HepG2 (cell line): Measurements from ENCODE around the gene ABT1. TPM values are rescaled to one million over a fixed set of nuclear protein-coding genes. Genes with fewer than 3 reads are reported as not detected.

Experiments used
- ATAC-seq: fragments of 200-7000 bp; cut with Tn5 transposase; 3 replicates; pipeline ENCODE4 v1.9.1; 2020; ENCODE audit warnings: mild to moderate bottlenecking, moderate library complexity
- BruUV-seq: library from RNA; stranded (reverse); fragments of 400-500 nt; replicated peaks from 2 replicates; lab custom pipeline; 2021; lab: Mats Ljungman, UMichigan
- CTCF ChIA-PET: fragments of 300-600 bp; formaldehyde crosslinking; extraction: SDS; loops from one replicate; lab custom pipeline; 2021; ENCODE audit warnings: low total read pairs, inconsistent platforms, low intra/inter-chr PET ratio; lab: Yijun Ruan, JAX
- POLR2A ChIA-PET: fragments of 350-600 bp; sonication (Branson Sonifier 250); formaldehyde crosslinking; loops from one replicate; lab custom pipeline; 2020; ENCODE audit warnings: antibody characterized with exemption, inconsistent platforms; lab: Yijun Ruan, JAX
- DNase-seq: peaks from one replicate; pipeline ENCODE4 v3.0.0-alpha.2; 2015; ENCODE audit warnings: low spot score
- FAIRE-seq: peaks from 3 replicates; lab custom pipeline; 2011; peaks lifted over from hg19 to GRCh38; lab: Jason Lieb, UNC
- H2AFZ ChIP-seq: one replicate; pipeline ENCODE4 v1.6.1; 2011; ENCODE audit warnings: low read length, inconsistent platforms
- H3K27ac ChIP-seq: fragments of 300-600 bp; 3 replicates; pipeline ENCODE4 v1.8.0; 2011; ENCODE audit warnings: mixed run types, mild to moderate bottlenecking, mixed read lengths, low read length, inconsistent platforms; ENCODE audit not compliant: insufficient read depth; ENCODE audit errors: extremely low read length
- H3K27me3 ChIP-seq, 2 experiments: fragments of 200-600 bp in 1 of 2; 2 replicates in 1 of 2; 3 replicates in 1 of 2; pipeline versions ENCODE4 v1.6.0 to v1.8.0; 2011; ENCODE audit warnings: low read length in 2 of 2, mild to moderate bottlenecking in 2 of 2, moderate library complexity in 2 of 2, inconsistent platforms in 1 of 2; ENCODE audit not compliant: insufficient read depth in 2 of 2, control insufficient read depth in 1 of 2
- H3K36me3 ChIP-seq, 2 experiments: fragments of 200-600 bp in 1 of 2; replicated peaks in 1 of 2; 2 replicates in 1 of 2; 3 replicates in 1 of 2; pipeline versions ENCODE4 v1.5.1 to v1.8.0; 2011; ENCODE audit warnings: low read length in 2 of 2, inconsistent platforms in 1 of 2; ENCODE audit not compliant: insufficient read depth in 2 of 2, control insufficient read depth in 1 of 2
- H3K4me1 ChIP-seq: 2 replicates; pipeline ENCODE4 v1.5.1; 2012; ENCODE audit warnings: low read length, inconsistent platforms; ENCODE audit not compliant: insufficient read depth
- H3K4me2 ChIP-seq: 2 replicates; pipeline ENCODE4 v1.6.0; 2011; ENCODE audit warnings: low read depth, low read length, inconsistent platforms
- H3K4me3 ChIP-seq, 3 experiments: fragments of 200-600 bp in 1 of 3; sonication (generic), shearing (Covaris generic) in 1 of 3; replicated peaks in 1 of 3; 2 replicates each; pipeline ENCODE4 v1.5.1; 2011 to 2016; ENCODE audit warnings: low read length in 3 of 3, inconsistent platforms in 2 of 3, low read depth in 2 of 3, mild to moderate bottlenecking in 2 of 3, control low read depth in 1 of 3, mixed read lengths in 1 of 3; ENCODE audit not compliant: insufficient read depth in 1 of 3
- H3K79me2 ChIP-seq: one replicate; pipeline ENCODE4 v1.6.1; 2011; ENCODE audit warnings: low read length, inconsistent platforms; ENCODE audit not compliant: insufficient read depth
- H3K9ac ChIP-seq: 2 replicates; pipeline ENCODE4 v1.6.0; 2011; ENCODE audit warnings: mild to moderate bottlenecking, low read depth, low read length, inconsistent platforms; ENCODE audit not compliant: insufficient read depth
- H3K9me3 ChIP-seq: 2 replicates; pipeline ENCODE4 v1.5.1; 2012; ENCODE audit warnings: mild to moderate bottlenecking, low read length
- H4K20me1 ChIP-seq: 2 replicates; pipeline ENCODE4 v1.6.0; 2011; ENCODE audit warnings: inconsistent platforms, mild to moderate bottlenecking, low read length, moderate library complexity; ENCODE audit not compliant: insufficient read depth
- DR1 ChIP-seq: sonication (generic); formaldehyde crosslinking; IDR thresholded peaks from 2 replicates; pipeline ENCODE4 v1.8.0; 2021; ENCODE audit warnings: mild to moderate bottlenecking, missing genetic modification reagents, inconsistent platforms
- MXI1 ChIP-seq: IDR thresholded peaks from 3 replicates; pipeline ENCODE4 v1.6.1; 2012; ENCODE audit warnings: low read depth, low read length, inconsistent platforms, borderline replicate concordance
- SALL1 ChIP-seq: sonication (generic); formaldehyde crosslinking; IDR thresholded peaks from 2 replicates; pipeline ENCODE4 v1.8.0; 2022; ENCODE audit warnings: mild to moderate bottlenecking, missing genetic modification reagents
- SRSF9 ChIP-seq: fragments of 200-400 bp; formaldehyde crosslinking; IDR thresholded peaks from 2 replicates; pipeline ENCODE4 v1.6.1; 2018; ENCODE audit warnings: borderline replicate concordance, mild to moderate bottlenecking, low read depth, low read length; ENCODE audit not compliant: insufficient read depth, poor library complexity, severe bottlenecking
- ZNF570 ChIP-seq: sonication (generic); formaldehyde crosslinking; IDR thresholded peaks from 2 replicates; pipeline ENCODE4 v1.4.0; 2020; ENCODE audit warnings: mild to moderate bottlenecking, missing genetic modification reagents, borderline replicate concordance
- ZNF577 ChIP-seq: sonication (generic); formaldehyde crosslinking; IDR thresholded peaks from 2 replicates; pipeline ENCODE4 v1.4.0; 2020; ENCODE audit warnings: mild to moderate bottlenecking, low read depth, missing genetic modification reagents, borderline replicate concordance
- WGBS: methylation state at CpG from one replicate; pipeline ENCODE4 v1.1.6; 2017; ENCODE audit warnings: low lambda C conversion rate; 5-methylcytosine and 5-hydroxymethylcytosine counted together
- in situ Hi-C: cut with HindIII; loops from 2 replicates; pipeline ENCODE4 v1.10.0; 2017; ENCODE audit warnings: low pct_unique_long_range_greater_than_20kb; ENCODE audit not compliant: extremely low pct_ligation_motif_present
- intact Hi-C: fragments of 100-400 bp; cut with micrococcal nuclease; formaldehyde crosslinking; loops from one replicate; pipeline ENCODE4 v1.10.0; 2022; ENCODE audit not compliant: unreplicated experiment
- polyA plus RNA-seq, 8 experiments: library from polyadenylated mRNA; depleted of rRNA in 3 of 8; stranded (reverse) in 7 of 8; unstranded in 1 of 8; fragments of >200 nt; fragmentation: Illumina TruSeq in 4 of 8; extraction: Trizol in 4 of 8; gene quantifications; 2 replicates each; pipeline versions ENCODE4 v1.2.1 to v1.2.3, GENCODE V29; 2011 to 2016; ENCODE audit warnings: low read depth in 4 of 8, missing spikeins in 1 of 8, mixed read lengths in 1 of 8; ENCODE audit not compliant: insufficient read depth in 1 of 8
- total RNA-seq, 5 experiments: library from RNA; depleted of rRNA; stranded (reverse); fragments of >200 nt; fragmentation: Illumina TruSeq; extraction: Trizol; gene quantifications; 2 replicates each; pipeline ENCODE4 v1.2.3, GENCODE V29; 2016; ENCODE audit warnings: low read depth in 1 of 5
- TF ChIP-seq, protein P1 (sequence below): sonication (generic); formaldehyde crosslinking; IDR thresholded peaks from one replicate; pipeline ENCODE4 v1.5.1; 2020; ENCODE audit warnings: mild to moderate bottlenecking, missing genetic modification reagents; ENCODE audit errors: not compliant biosample characterization

Gene ABT1
- total and polyA plus RNA-seq, 2 of the 13 experiments (the other 11 are each of a cell fraction or from before 2014, with no cell fraction given), result 38.4 TPM

DNA sequence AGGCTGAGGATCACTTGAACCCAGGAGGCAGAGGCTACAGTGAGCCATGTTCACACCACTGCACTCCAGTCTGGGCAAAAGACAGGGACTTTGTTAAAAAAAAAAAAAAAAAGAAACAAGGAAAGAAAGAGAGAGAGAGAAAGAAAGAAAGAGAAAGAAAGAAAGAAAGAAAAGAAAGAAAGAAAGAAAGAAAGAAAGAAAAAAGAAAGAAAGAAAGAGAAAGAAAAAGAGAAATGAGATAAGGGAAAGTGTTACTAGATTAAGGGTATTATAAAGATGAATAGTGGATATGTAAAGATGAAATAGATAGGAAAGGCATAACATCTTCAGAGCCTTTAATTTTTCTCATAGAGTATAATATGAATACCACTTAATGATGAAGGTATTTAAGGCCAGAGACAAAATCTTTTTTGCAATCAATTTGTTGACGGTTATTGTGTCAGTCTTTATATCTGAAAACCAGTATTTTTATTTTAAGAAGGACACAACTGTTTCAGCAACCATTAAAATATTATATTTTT, 26.6 kb downstream of the ABT1 start:
- WGBS, result 2% methylated on average over 1 of the region's 1 CpG
- no peak for FAIRE-seq
- Histone ChIP-seq H3K4me2 (no peak overlapping the region), H3K27ac (no peak overlapping the region), H4K20me1 (no peaks in the 10 kb centered on the region), H3K4me1 (no peaks in the 10 kb centered on the region), H3K36me3 (no peaks in the 10 kb centered on the region), H3K79me2 (no peaks in the 10 kb centered on the region), H3K9ac (no peak overlapping the region), H2AFZ (no peak overlapping the region), H3K4me3 (no peak overlapping the region), H3K27me3 (no peaks in the 10 kb centered on the region), H3K9me3 (peaks cover 8% of the 10 kb centered on the region; the same call in 1 of the 2 replicates)
- no peak for DNase-seq
- CTCF ChIA-PET, result no interaction called here
- TF ChIP-seq SRSF9 (peak; percentile 93), ZNF577 (no peak)
- POLR2A ChIA-PET, result no interaction called here
- ATAC-seq, result no peak
- in situ Hi-C loops (no loop called here), intact Hi-C loops (no loop called here)
- BruUV-seq, result no TSS peak

DNA sequence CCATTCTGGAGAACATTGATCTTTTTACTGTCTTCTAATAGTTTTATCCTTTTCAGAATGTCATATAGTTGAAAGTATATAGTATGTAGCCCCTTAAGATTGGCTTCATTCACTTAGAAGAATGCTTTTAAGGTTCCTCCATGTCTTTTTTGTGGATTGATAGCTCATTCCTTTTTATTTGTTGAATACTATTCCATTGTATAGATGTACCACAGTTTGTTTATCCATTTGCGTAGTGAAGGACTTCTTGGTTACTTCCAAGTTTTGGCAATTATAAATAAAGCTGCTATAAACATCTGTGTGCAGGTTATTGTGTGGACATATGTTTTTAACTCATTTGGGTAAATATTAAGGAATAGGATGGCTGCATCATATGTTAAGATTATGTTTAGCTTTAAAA, 27.8 kb downstream of the ABT1 start:
- no TSS peak for BruUV-seq
- H3K4me2 ChIP-seq, result no peak overlapping the region
- H3K36me3 ChIP-seq, result no peaks in the 10 kb centered on the region
- H3K27me3 ChIP-seq, result no peaks in the 10 kb centered on the region
- WGBS, result 87% methylated on average over 1 of the region's 1 CpG
- CTCF ChIA-PET, result no interaction called here
- POLR2A ChIA-PET, result no interaction called here
- H3K79me2 ChIP-seq, result no peaks in the 10 kb centered on the region
- no peaks in the 10 kb centered on the region for H3K4me1 ChIP-seq
- H4K20me1 ChIP-seq, result no peaks in the 10 kb centered on the region
- no peak overlapping the region for H2AFZ ChIP-seq
- H3K9me3 ChIP-seq, result peaks cover 8% of the 10 kb centered on the region; the same call in 1 of the 2 replicates
- DNase-seq (no peak), FAIRE-seq (no peak), ATAC-seq (no peak)
- in situ Hi-C loops (no loop called here), intact Hi-C loops (no loop called here)
- no peak overlapping the region for H3K27ac ChIP-seq
- H3K4me3 ChIP-seq, result no peak overlapping the region
- TF ChIP-seq MXI1, result no peak
- no peak for TF ChIP-seq ZNF570 (CRISPR knock-in tag)
- TF ChIP-seq DR1 (CRISPR knock-in tag), result no peak
- no peak for TF ChIP-seq SALL1 (CRISPR knock-in tag)
- TF ChIP-seq, protein P1, sequence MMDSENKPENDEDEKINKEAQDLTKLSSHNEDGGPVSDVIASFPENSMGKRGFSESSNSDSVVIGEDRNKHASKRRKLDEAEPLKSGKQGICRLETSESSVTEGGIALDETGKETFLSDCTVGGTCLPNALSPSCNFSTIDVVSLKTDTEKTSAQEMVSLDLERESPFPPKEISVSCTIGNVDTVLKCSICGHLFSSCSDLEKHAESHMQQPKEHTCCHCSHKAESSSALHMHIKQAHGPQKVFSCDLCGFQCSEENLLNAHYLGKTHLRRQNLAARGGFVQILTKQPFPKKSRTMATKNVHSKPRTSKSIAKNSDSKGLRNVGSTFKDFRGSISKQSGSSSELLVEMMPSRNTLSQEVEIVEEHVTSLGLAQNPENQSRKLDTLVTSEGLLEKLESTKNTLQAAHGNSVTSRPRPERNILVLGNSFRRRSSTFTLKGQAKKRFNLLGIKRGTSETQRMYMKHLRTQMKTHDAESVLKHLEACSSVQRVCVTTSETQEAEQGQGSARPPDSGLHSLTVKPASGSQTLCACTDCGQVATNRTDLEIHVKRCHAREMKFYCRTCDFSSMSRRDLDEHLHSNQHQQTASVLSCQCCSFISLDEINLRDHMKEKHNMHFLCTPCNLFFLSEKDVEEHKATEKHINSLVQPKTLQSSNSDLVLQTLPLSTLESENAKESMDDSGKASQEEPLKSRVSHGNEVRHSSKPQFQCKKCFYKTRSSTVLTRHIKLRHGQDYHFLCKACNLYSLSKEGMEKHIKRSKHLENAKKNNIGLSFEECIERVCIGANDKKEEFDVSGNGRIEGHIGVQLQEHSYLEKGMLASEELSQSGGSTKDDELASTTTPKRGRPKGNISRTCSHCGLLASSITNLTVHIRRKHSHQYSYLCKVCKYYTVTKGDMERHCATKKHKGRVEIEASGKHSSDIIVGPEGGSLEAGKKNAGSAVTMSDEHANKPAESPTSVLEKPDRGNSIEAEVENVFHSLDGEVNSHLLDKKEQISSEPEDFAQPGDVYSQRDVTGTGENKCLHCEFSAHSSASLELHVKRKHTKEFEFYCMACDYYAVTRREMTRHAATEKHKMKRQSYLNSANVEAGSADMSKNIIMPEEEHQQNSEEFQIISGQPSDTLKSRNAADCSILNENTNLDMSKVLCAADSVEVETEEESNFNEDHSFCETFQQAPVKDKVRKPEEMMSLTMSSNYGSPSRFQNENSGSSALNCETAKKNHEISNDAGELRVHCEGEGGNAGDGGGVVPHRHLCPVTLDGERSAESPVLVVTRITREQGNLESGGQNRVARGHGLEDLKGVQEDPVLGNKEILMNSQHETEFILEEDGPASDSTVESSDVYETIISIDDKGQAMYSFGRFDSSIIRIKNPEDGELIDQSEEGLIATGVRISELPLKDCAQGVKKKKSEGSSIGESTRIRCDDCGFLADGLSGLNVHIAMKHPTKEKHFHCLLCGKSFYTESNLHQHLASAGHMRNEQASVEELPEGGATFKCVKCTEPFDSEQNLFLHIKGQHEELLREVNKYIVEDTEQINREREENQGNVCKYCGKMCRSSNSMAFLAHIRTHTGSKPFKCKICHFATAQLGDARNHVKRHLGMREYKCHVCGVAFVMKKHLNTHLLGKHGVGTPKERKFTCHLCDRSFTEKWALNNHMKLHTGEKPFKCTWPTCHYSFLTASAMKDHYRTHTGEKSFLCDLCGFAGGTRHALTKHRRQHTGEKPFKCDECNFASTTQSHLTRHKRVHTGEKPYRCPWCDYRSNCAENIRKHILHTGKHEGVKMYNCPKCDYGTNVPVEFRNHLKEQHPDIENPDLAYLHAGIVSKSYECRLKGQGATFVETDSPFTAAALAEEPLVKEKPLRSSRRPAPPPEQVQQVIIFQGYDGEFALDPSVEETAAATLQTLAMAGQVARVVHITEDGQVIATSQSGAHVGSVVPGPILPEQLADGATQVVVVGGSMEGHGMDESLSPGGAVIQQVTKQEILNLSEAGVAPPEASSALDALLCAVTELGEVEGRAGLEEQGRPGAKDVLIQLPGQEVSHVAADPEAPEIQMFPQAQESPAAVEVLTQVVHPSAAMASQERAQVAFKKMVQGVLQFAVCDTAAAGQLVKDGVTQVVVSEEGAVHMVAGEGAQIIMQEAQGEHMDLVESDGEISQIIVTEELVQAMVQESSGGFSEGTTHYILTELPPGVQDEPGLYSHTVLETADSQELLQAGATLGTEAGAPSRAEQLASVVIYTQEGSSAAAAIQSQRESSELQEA, result no peak
- no peak overlapping the region for H3K9ac ChIP-seq
